HepG2 (cell line): ENCODE results near the gene ZNF177. TPM values are rescaled to one million over a fixed set of nuclear protein-coding genes. Genes with fewer than 3 reads are reported as not detected.
A peak's percentile ranks its signal among the peaks of the same experiment; 100 is the strongest.

Experiments used
- ATAC-seq: fragments of 200-7000 bp; cut with Tn5 transposase; 3 replicates; pipeline ENCODE4 v1.9.1; 2020; ENCODE audit warnings: mild to moderate bottlenecking, moderate library complexity
- BruUV-seq: library from RNA; stranded (reverse); fragments of 400-500 nt; replicated peaks from 2 replicates; lab custom pipeline; 2021; lab: Mats Ljungman, UMichigan
- CTCF ChIA-PET: fragments of 300-600 bp; formaldehyde crosslinking; extraction: SDS; loops from one replicate; lab custom pipeline; 2021; ENCODE audit warnings: low total read pairs, inconsistent platforms, low intra/inter-chr PET ratio; lab: Yijun Ruan, JAX
- POLR2A ChIA-PET: fragments of 350-600 bp; sonication (Branson Sonifier 250); formaldehyde crosslinking; loops from one replicate; lab custom pipeline; 2020; ENCODE audit warnings: antibody characterized with exemption, inconsistent platforms; lab: Yijun Ruan, JAX
- DNase-seq: peaks from one replicate; pipeline ENCODE4 v3.0.0-alpha.2; 2015; ENCODE audit warnings: low spot score
- FAIRE-seq: peaks from 3 replicates; lab custom pipeline; 2011; peaks lifted over from hg19 to GRCh38; lab: Jason Lieb, UNC
- H2AFZ ChIP-seq: one replicate; pipeline ENCODE4 v1.6.1; 2011; ENCODE audit warnings: low read length, inconsistent platforms
- H3K27ac ChIP-seq: fragments of 300-600 bp; 3 replicates; pipeline ENCODE4 v1.8.0; 2011; ENCODE audit warnings: mixed run types, mild to moderate bottlenecking, mixed read lengths, low read length, inconsistent platforms; ENCODE audit not compliant: insufficient read depth; ENCODE audit errors: extremely low read length
- H3K27me3 ChIP-seq, 2 experiments: fragments of 200-600 bp in 1 of 2; 2 replicates in 1 of 2; 3 replicates in 1 of 2; pipeline versions ENCODE4 v1.6.0 to v1.8.0; 2011; ENCODE audit warnings: low read length in 2 of 2, mild to moderate bottlenecking in 2 of 2, moderate library complexity in 2 of 2, inconsistent platforms in 1 of 2; ENCODE audit not compliant: insufficient read depth in 2 of 2, control insufficient read depth in 1 of 2
- H3K36me3 ChIP-seq, 2 experiments: fragments of 200-600 bp in 1 of 2; replicated peaks in 1 of 2; 2 replicates in 1 of 2; 3 replicates in 1 of 2; pipeline versions ENCODE4 v1.5.1 to v1.8.0; 2011; ENCODE audit warnings: low read length in 2 of 2, inconsistent platforms in 1 of 2; ENCODE audit not compliant: insufficient read depth in 2 of 2, control insufficient read depth in 1 of 2
- H3K4me1 ChIP-seq: 2 replicates; pipeline ENCODE4 v1.5.1; 2012; ENCODE audit warnings: low read length, inconsistent platforms; ENCODE audit not compliant: insufficient read depth
- H3K4me2 ChIP-seq: 2 replicates; pipeline ENCODE4 v1.6.0; 2011; ENCODE audit warnings: low read depth, low read length, inconsistent platforms
- H3K4me3 ChIP-seq, 3 experiments: fragments of 200-600 bp in 1 of 3; sonication (generic), shearing (Covaris generic) in 1 of 3; replicated peaks in 1 of 3; 2 replicates each; pipeline ENCODE4 v1.5.1; 2011 to 2016; ENCODE audit warnings: low read length in 3 of 3, inconsistent platforms in 2 of 3, low read depth in 2 of 3, mild to moderate bottlenecking in 2 of 3, control low read depth in 1 of 3, mixed read lengths in 1 of 3; ENCODE audit not compliant: insufficient read depth in 1 of 3
- H3K79me2 ChIP-seq: one replicate; pipeline ENCODE4 v1.6.1; 2011; ENCODE audit warnings: low read length, inconsistent platforms; ENCODE audit not compliant: insufficient read depth
- H3K9ac ChIP-seq: 2 replicates; pipeline ENCODE4 v1.6.0; 2011; ENCODE audit warnings: mild to moderate bottlenecking, low read depth, low read length, inconsistent platforms; ENCODE audit not compliant: insufficient read depth
- H3K9me3 ChIP-seq: 2 replicates; pipeline ENCODE4 v1.5.1; 2012; ENCODE audit warnings: mild to moderate bottlenecking, low read length
- H4K20me1 ChIP-seq: 2 replicates; pipeline ENCODE4 v1.6.0; 2011; ENCODE audit warnings: inconsistent platforms, mild to moderate bottlenecking, low read length, moderate library complexity; ENCODE audit not compliant: insufficient read depth
- ASH2L ChIP-seq: fragments of 300-600, 200-600 bp; sonication (generic); IDR thresholded peaks from 2 replicates; pipeline ENCODE4 v1.7.0; 2017; ENCODE audit warnings: low read depth, mild to moderate bottlenecking, moderate library complexity, mixed read lengths, low read length; ENCODE audit not compliant: insufficient read length
- BORCS8-MEF2B ChIP-seq: sonication (generic); formaldehyde crosslinking; IDR thresholded peaks from 2 replicates; pipeline ENCODE4 v1.8.0; 2022; ENCODE audit warnings: mild to moderate bottlenecking, missing genetic modification reagents
- FOXM1 ChIP-seq: sonication (generic); formaldehyde crosslinking; IDR thresholded peaks from 2 replicates; pipeline ENCODE4 v1.5.0; 2020; ENCODE audit warnings: missing genetic modification reagents
- HNF4G ChIP-seq, 2 experiments: sonication (generic) in 1 of 2; formaldehyde crosslinking in 1 of 2; IDR thresholded peaks; 2 replicates each; pipeline versions ENCODE4 v1.4.0 to v1.6.1; 2011 to 2020; ENCODE audit warnings: borderline replicate concordance in 2 of 2, low read depth in 2 of 2, mild to moderate bottlenecking in 2 of 2, low read length in 1 of 2, missing genetic modification reagents in 1 of 2, moderate library complexity in 1 of 2
- IRF2 ChIP-seq: IDR thresholded peaks from 2 replicates; pipeline ENCODE4 v1.6.1; 2018; ENCODE audit warnings: missing genetic modification reagents, missing compliant biosample characterization
- MAFG ChIP-seq: sonication (generic); formaldehyde crosslinking; IDR thresholded peaks from 2 replicates; pipeline ENCODE4 v1.5.1; 2020; ENCODE audit warnings: mild to moderate bottlenecking, missing genetic modification reagents
- MXD4 ChIP-seq: IDR thresholded peaks from 2 replicates; pipeline ENCODE4 v1.6.1; 2016; ENCODE audit warnings: mild to moderate bottlenecking, missing biosample characterization, missing genetic modification reagents
- TEF ChIP-seq: sonication (generic); formaldehyde crosslinking; IDR thresholded peaks from 2 replicates; pipeline ENCODE4 v1.5.0; 2020; ENCODE audit warnings: missing genetic modification reagents
- YEATS2 ChIP-seq: sonication (generic); formaldehyde crosslinking; IDR thresholded peaks from 2 replicates; pipeline ENCODE4 v1.4.0; 2020; ENCODE audit warnings: missing genetic modification reagents, borderline replicate concordance
- ZBTB42 ChIP-seq: sonication (generic); formaldehyde crosslinking; IDR thresholded peaks from 2 replicates; pipeline ENCODE4 v1.5.0; 2020; ENCODE audit warnings: mild to moderate bottlenecking, missing genetic modification reagents
- ZNF605 ChIP-seq: sonication (generic); formaldehyde crosslinking; IDR thresholded peaks from 2 replicates; pipeline ENCODE4 v1.8.0; 2022; ENCODE audit warnings: mild to moderate bottlenecking, missing genetic modification reagents
- ZNF75D ChIP-seq: sonication (generic); formaldehyde crosslinking; IDR thresholded peaks from 2 replicates; pipeline ENCODE4 v1.8.1; 2023; ENCODE audit warnings: missing genetic modification reagents, mild to moderate bottlenecking, borderline replicate concordance
- WGBS: methylation state at CpG from one replicate; pipeline ENCODE4 v1.1.6; 2017; ENCODE audit warnings: low lambda C conversion rate; 5-methylcytosine and 5-hydroxymethylcytosine counted together
- in situ Hi-C: cut with HindIII; loops from 2 replicates; pipeline ENCODE4 v1.10.0; 2017; ENCODE audit warnings: low pct_unique_long_range_greater_than_20kb; ENCODE audit not compliant: extremely low pct_ligation_motif_present
- intact Hi-C: fragments of 100-400 bp; cut with micrococcal nuclease; formaldehyde crosslinking; loops from one replicate; pipeline ENCODE4 v1.10.0; 2022; ENCODE audit not compliant: unreplicated experiment
- polyA plus RNA-seq, 8 experiments: library from polyadenylated mRNA; depleted of rRNA in 3 of 8; stranded (reverse) in 7 of 8; unstranded in 1 of 8; fragments of >200 nt; fragmentation: Illumina TruSeq in 4 of 8; extraction: Trizol in 4 of 8; gene quantifications; 2 replicates each; pipeline versions ENCODE4 v1.2.1 to v1.2.3, GENCODE V29; 2011 to 2016; ENCODE audit warnings: low read depth in 4 of 8, missing spikeins in 1 of 8, mixed read lengths in 1 of 8; ENCODE audit not compliant: insufficient read depth in 1 of 8
- total RNA-seq, 5 experiments: library from RNA; depleted of rRNA; stranded (reverse); fragments of >200 nt; fragmentation: Illumina TruSeq; extraction: Trizol; gene quantifications; 2 replicates each; pipeline ENCODE4 v1.2.3, GENCODE V29; 2016; ENCODE audit warnings: low read depth in 1 of 5

ZNF177 gene
- total and polyA plus RNA-seq, 2 of the 13 experiments (the other 11 are each of a cell fraction or from before 2014, with no cell fraction given) = 0.62 to 0.71 TPM

GRCh38 chr19:9413240-9413954, 50.6 kb downstream of the ZNF177 start:
- TF ChIP-seq ZNF75D (CRISPR knock-in tag) (0 out of 2 replicates have a peak, but pooled peaks have one; percentile 23), IRF2 (no peak)
- no peaks in the 10 kb centered on the region for H3K4me1 ChIP-seq
- FAIRE-seq = no peak
- ChIA-PET CTCF (no interaction called here), POLR2A (no interaction called here)
- no peaks in the 10 kb centered on the region for H3K79me2 ChIP-seq
- intact Hi-C loops (no loop called here), in situ Hi-C loops (no loop called here)
- no peak overlapping the region for H3K9ac ChIP-seq
- H3K27ac ChIP-seq = no peak overlapping the region
- no peak overlapping the region for H3K4me2 ChIP-seq
- ATAC-seq = no peak
- no peak overlapping the region for H3K4me3 ChIP-seq
- TSS peak; percentile 42 for BruUV-seq
- H2AFZ ChIP-seq = no peak overlapping the region
- WGBS = 96% methylated on average over 14 of the region's 14 CpGs
- H3K27me3 ChIP-seq = no peaks in the 10 kb centered on the region
- no peaks in the 10 kb centered on the region for H4K20me1 ChIP-seq
- H3K9me3 ChIP-seq = peaks cover 67% of the 10 kb centered on the region
- peaks cover 18 to 47% of the 10 kb centered on the region in 2 experiments for H3K36me3 ChIP-seq
- DNase-seq = no peak

- WGBS = 81% methylated on average over 4 of the region's 6 CpGs
These were observed 65.1 kb downstream of the ZNF177 start for GRCh38 chr19:9427941-9428340.

More at GRCh38 chr19:9427941-9428340, 65.1 kb downstream of the ZNF177 start:
- Histone ChIP-seq H3K9ac (no peak overlapping the region), H3K9me3 (no peaks in the 10 kb centered on the region), H3K36me3 (peaks cover 22 to 34% of the 10 kb centered on the region in 2 experiments; a peak in 3 of 5 replicates), H2AFZ (no peak overlapping the region), H3K79me2 (no peaks in the 10 kb centered on the region), H3K4me2 (no peak overlapping the region), H3K4me3 (no peak overlapping the region), H3K27me3 (no peaks in the 10 kb centered on the region), H3K27ac (no peak overlapping the region), H3K4me1 (no peaks in the 10 kb centered on the region), H4K20me1 (no peaks in the 10 kb centered on the region)
- ATAC-seq = no peak
- no TSS peak for BruUV-seq
- DNase-seq = no peak
- no peak for FAIRE-seq
- CTCF ChIA-PET = no interaction called here
- POLR2A ChIA-PET = no interaction called here
- TF ChIP-seq ASH2L (no peak), MXD4 (CRISPR knock-in tag) (no peak), ZBTB42 (CRISPR knock-in tag) (no peak), HNF4G (IDR thresholded peaks at IDR 0.05; ENCODE audit: borderline replicate concordance, low read depth, low read length) (no peak), HNF4G (CRISPR knock-in tag; IDR thresholded peaks at IDR 0.05; ENCODE audit: borderline replicate concordance, low read depth) (no peak), BORCS8-MEF2B (CRISPR knock-in tag) (no peak), ZNF605 (CRISPR knock-in tag) (no peak), MAFG (CRISPR knock-in tag) (no peak), YEATS2 (CRISPR knock-in tag) (no peak), FOXM1 (no peak), TEF (CRISPR knock-in tag) (no peak)
- in situ Hi-C loops = no loop called here
- intact Hi-C loops = no loop called here
